ENCODE results near the gene NUP210L. TPM values are rescaled to one million over a fixed set of nuclear protein-coding genes. Genes with fewer than 3 reads are reported as not detected.

NUP210L gene
- total and polyA plus RNA-seq, 9 of the 15 experiments (the other 6 are each of a cell fraction or from before 2014, with no cell fraction given) = 0.01 to 0.04 TPM; not detected in 7

DNA sequence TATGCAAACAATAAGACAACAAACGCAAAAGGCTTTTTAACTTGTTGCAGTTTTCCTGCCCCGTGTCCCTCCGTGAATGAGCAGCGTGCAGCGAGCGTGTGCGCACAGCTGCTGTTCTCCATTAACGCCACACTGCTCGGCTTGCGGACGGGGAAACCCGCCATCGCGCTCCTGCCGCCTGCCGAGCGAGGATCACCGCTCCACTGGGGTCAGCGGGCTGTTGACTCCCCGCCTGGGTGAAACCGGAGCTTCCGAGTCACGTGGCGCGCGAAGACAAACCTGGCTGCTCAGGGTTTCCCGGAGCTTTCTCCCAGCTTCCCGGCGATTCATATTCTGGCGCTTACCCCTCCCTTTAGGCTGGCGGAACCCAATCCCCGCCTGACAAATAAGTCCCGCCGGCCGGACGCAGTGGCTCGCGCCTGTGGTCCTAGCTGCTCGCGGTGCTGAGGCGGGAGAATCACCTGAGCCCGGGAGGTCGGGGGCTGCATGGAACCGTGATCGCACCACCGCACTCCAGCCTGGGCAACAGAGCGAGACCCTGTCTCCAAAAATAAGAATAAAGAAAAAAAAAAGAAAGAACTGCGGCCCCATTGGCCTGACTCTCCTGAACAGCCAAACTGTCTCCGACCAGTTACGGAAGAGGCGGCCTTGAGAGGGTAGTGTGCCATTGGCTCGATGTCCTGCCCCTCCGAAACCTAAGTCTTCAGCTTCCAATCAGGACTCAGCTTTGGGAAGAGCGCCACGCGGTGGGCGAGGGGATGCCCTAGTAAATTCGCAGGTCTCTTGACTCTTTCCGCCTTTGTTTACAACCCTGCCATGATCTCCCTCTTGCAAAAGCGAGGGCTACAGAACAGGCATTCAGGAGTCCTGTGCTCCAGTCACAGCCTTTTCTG, 187.5 kb downstream of the NUP210L start, which contains the start of gene CREB3L4 (continued):
- peak; percentile 63; the same call in 1 of the 2 replicates for TF ChIP-seq SP1 (CRISPR knock-in tag; IDR thresholded peaks at IDR 0.05)
- no peak for TF ChIP-seq TAL1 (IDR thresholded peaks at IDR 0.05)
- TF ChIP-seq ZNF586 (CRISPR knock-in tag; conservative IDR thresholded peaks at IDR 0.05) = no peak
- TF ChIP-seq ZNF778 (CRISPR knock-in tag; IDR thresholded peaks at IDR 0.05) = no peak
- TF ChIP-seq ARNT (IDR thresholded peaks at IDR 0.05) = no peak
- TF ChIP-seq TOE1 (IDR thresholded peaks at IDR 0.05; ENCODE audit: borderline replicate concordance) = peak; percentile 93
- TF ChIP-seq TOE1 (CRISPR knock-in tag; IDR thresholded peaks at IDR 0.05; ENCODE audit: borderline replicate concordance, low read depth) = peak; percentile 74; the same call in 1 of the 2 replicates
- TF ChIP-seq, protein P1, sequence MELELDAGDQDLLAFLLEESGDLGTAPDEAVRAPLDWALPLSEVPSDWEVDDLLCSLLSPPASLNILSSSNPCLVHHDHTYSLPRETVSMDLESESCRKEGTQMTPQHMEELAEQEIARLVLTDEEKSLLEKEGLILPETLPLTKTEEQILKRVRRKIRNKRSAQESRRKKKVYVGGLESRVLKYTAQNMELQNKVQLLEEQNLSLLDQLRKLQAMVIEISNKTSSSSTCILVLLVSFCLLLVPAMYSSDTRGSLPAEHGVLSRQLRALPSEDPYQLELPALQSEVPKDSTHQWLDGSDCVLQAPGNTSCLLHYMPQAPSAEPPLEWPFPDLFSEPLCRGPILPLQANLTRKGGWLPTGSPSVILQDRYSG (tag; conservative IDR thresholded peaks at IDR 0.05; ENCODE audit: low read depth) = no peak
- TF ChIP-seq HDAC3 (IDR thresholded peaks at IDR 0.05; ENCODE audit: borderline replicate concordance, partially characterized antibody) = no peak
- peak; percentile 85 for TF ChIP-seq SAP30 (IDR thresholded peaks at IDR 0.05; ENCODE audit: borderline replicate concordance, insufficient read depth, low read depth, low read length, poor library complexity, severe bottlenecking)
- TF ChIP-seq, protein P2, sequence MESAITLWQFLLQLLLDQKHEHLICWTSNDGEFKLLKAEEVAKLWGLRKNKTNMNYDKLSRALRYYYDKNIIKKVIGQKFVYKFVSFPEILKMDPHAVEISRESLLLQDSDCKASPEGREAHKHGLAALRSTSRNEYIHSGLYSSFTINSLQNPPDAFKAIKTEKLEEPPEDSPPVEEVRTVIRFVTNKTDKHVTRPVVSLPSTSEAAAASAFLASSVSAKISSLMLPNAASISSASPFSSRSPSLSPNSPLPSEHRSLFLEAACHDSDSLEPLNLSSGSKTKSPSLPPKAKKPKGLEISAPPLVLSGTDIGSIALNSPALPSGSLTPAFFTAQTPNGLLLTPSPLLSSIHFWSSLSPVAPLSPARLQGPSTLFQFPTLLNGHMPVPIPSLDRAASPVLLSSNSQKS (CRISPR knock-in tag; IDR thresholded peaks at IDR 0.05) = no peak
- peak; percentile 32; the same call in 1 of the 2 replicates for TF ChIP-seq STAG1 (CRISPR knock-in tag; IDR thresholded peaks at IDR 0.05; ENCODE audit: borderline replicate concordance)
- peak; percentile 78 for TF ChIP-seq TAF1 (IDR thresholded peaks at IDR 0.05; ENCODE audit: control insufficient read depth, extremely low read depth, insufficient read depth, low read length, severe bottlenecking)
- TF ChIP-seq DMBX1 (CRISPR knock-in tag; IDR thresholded peaks at IDR 0.05; ENCODE audit: borderline replicate concordance) = no peak
- TF ChIP-seq CBX1 (IDR thresholded peaks at IDR 0.05; ENCODE audit: low read depth) = 0 out of 2 replicates have a peak, but pooled peaks have one; percentile 79
- TF ChIP-seq ZNF583 (CRISPR knock-in tag; IDR thresholded peaks at IDR 0.05) = no peak

Data from K562 (cell line).